OCI-LY1 (cell line): Measurements from ENCODE around the gene C3orf33.

ENCODE experiments used
- H2AFZ ChIP-seq: fragments of 200-600 bp; sonication (generic), shearing (Covaris generic); 2 replicates; pipeline ENCODE4 v1.6.0; 2014; ENCODE audit warnings: antibody characterized with exemption, mild to moderate bottlenecking, low read length
- H3F3A ChIP-seq: fragments of 200-600 bp; sonication (generic), shearing (Covaris generic); 2 replicates; pipeline ENCODE4 v1.6.0; 2014; ENCODE audit warnings: mild to moderate bottlenecking, antibody characterized with exemption, low read length, moderate library complexity; ENCODE audit not compliant: insufficient read depth
- H3K27ac ChIP-seq: fragments of 200-600 bp; sonication (generic); 2 replicates; pipeline ENCODE4 v1.5.1; 2014; ENCODE audit warnings: low read length, mixed run types, mild to moderate bottlenecking, low read depth; ENCODE audit not compliant: poor library complexity, severe bottlenecking
- H3K27me3 ChIP-seq: fragments of 200-600 bp; sonication (generic); 2 replicates; pipeline ENCODE4 v1.6.0; 2014; ENCODE audit warnings: antibody characterized with exemption, mild to moderate bottlenecking, low read length, moderate library complexity; ENCODE audit not compliant: insufficient read depth
- H3K36me3 ChIP-seq: fragments of 200-600 bp; sonication (generic); 2 replicates; pipeline ENCODE4 v1.6.1; 2014; ENCODE audit warnings: mild to moderate bottlenecking, antibody characterized with exemption, low read length, moderate library complexity, mixed read lengths; ENCODE audit not compliant: insufficient read depth
- H3K4me1 ChIP-seq: fragments of 200-600 bp; sonication (generic); 2 replicates; pipeline ENCODE4 v1.5.1; 2014; ENCODE audit warnings: mild to moderate bottlenecking, low read length, moderate library complexity; ENCODE audit not compliant: insufficient read depth, severe bottlenecking
- H3K4me2 ChIP-seq: fragments of 200-600 bp; sonication (generic), shearing (Covaris generic); 2 replicates; pipeline ENCODE4 v1.6.1; 2014; ENCODE audit warnings: low read length
- H3K4me3 ChIP-seq: fragments of 200-600 bp; sonication (generic); 2 replicates; pipeline ENCODE4 v1.5.1; 2014; ENCODE audit warnings: low read length, low read depth, mild to moderate bottlenecking, mixed read lengths; ENCODE audit not compliant: poor library complexity, severe bottlenecking
- H3K79me2 ChIP-seq: fragments of 200-600 bp; shearing (Covaris generic); 2 replicates; pipeline ENCODE4 v1.6.1; 2016; ENCODE audit warnings: mixed run types, low read length, mixed read lengths; ENCODE audit not compliant: insufficient read depth
- H3K9ac ChIP-seq: fragments of 200-600 bp; sonication (generic), shearing (Covaris generic); 2 replicates; pipeline ENCODE4 v1.6.1; 2014; ENCODE audit warnings: mild to moderate bottlenecking, low read length, mixed read lengths
- H3K9me2 ChIP-seq: fragments of 200-600 bp; sonication (generic), shearing (Covaris generic); 2 replicates; pipeline ENCODE4 v1.6.1; 2014; ENCODE audit warnings: low read depth, mild to moderate bottlenecking, low read length, mixed read lengths
- H3K9me3 ChIP-seq: fragments of 200-600 bp; shearing (Covaris generic); 2 replicates; pipeline ENCODE4 v1.6.1; 2014; ENCODE audit warnings: low read length, mixed read lengths
- H4K20me1 ChIP-seq: fragments of 200-600 bp; sonication (generic), shearing (Covaris generic); 2 replicates; pipeline ENCODE4 v1.6.0; 2016; ENCODE audit warnings: mild to moderate bottlenecking, low read length; ENCODE audit not compliant: insufficient read depth
- CTCF ChIP-seq: fragments of 200-600 bp; sonication (generic), shearing (Covaris generic); IDR thresholded peaks from 2 replicates; pipeline ENCODE4 v1.5.1; 2017; ENCODE audit warnings: mild to moderate bottlenecking, antibody characterized with exemption, low read length, moderate library complexity, mixed read lengths
- EZH2 ChIP-seq: fragments of 200-600 bp; sonication (generic), shearing (Covaris generic); IDR thresholded peaks from 2 replicates; pipeline ENCODE4 v1.8.0; 2017; ENCODE audit warnings: borderline replicate concordance, mixed run types, mild to moderate bottlenecking, antibody characterized with exemption, low read length, moderate library complexity, mixed read lengths

The C3orf33 gene

GRCh38 chr3:155743606-155744005, 62.5 kb downstream of the C3orf33 start:
- peak overlapping the region; percentile 72 for H3K4me3 ChIP-seq
- H2AFZ ChIP-seq = peak overlapping the region; percentile 51; the same call in 1 of the 2 replicates
- peaks cover 9% of the 10 kb centered on the region; the same call in 1 of the 2 replicates for H3K27me3 ChIP-seq
- peaks cover 26% of the 10 kb centered on the region for H3K4me1 ChIP-seq
- H3K36me3 ChIP-seq = no peaks in the 10 kb centered on the region
- TF ChIP-seq CTCF (no peak), EZH2 (no peak)
- H4K20me1 ChIP-seq = no peaks in the 10 kb centered on the region
- no peaks in the 10 kb centered on the region for H3K9me3 ChIP-seq
- H3F3A ChIP-seq = no peaks in the 10 kb centered on the region
- H3K4me2 ChIP-seq = peak overlapping the region; percentile 87
- no peak overlapping the region for H3K27ac ChIP-seq
- no peaks in the 10 kb centered on the region for H3K9me2 ChIP-seq
- peak overlapping the region; percentile 63; the same call in 1 of the 2 replicates for H3K9ac ChIP-seq
- H3K79me2 ChIP-seq = no peaks in the 10 kb centered on the region

- Histone ChIP-seq H3K79me2 (no peaks in the 10 kb centered on the region), H3F3A (no peaks in the 10 kb centered on the region), H3K27me3 (peaks cover 6% of the 10 kb centered on the region; the same call in 1 of the 2 replicates), H3K4me2 (no peak overlapping the region), H3K36me3 (no peaks in the 10 kb centered on the region), H3K27ac (no peak overlapping the region), H3K9ac (no peak overlapping the region), H3K9me2 (no peaks in the 10 kb centered on the region), H2AFZ (no peak overlapping the region), H4K20me1 (no peaks in the 10 kb centered on the region), H3K4me3 (no peak overlapping the region), H3K4me1 (peaks cover 26% of the 10 kb centered on the region), H3K9me3 (no peaks in the 10 kb centered on the region)
- TF ChIP-seq EZH2 (no peak), CTCF (no peak)
Measured at GRCh38 chr3:155742349-155742965, 63.6 kb downstream of the C3orf33 start.

- Histone ChIP-seq H3K27ac (no peak overlapping the region), H3K4me1 (peaks cover 26% of the 10 kb centered on the region), H3K36me3 (no peaks in the 10 kb centered on the region)
Measured at GRCh38 chr3:155741603-155742002, 64.5 kb downstream of the C3orf33 start.

More at GRCh38 chr3:155741603-155742002, 64.5 kb downstream of the C3orf33 start:
- Histone ChIP-seq H2AFZ (no peak overlapping the region), H3K27me3 (peaks cover 6% of the 10 kb centered on the region; the same call in 1 of the 2 replicates), H3F3A (no peaks in the 10 kb centered on the region), H3K9ac (no peak overlapping the region), H3K9me2 (no peaks in the 10 kb centered on the region), H3K79me2 (no peaks in the 10 kb centered on the region), H3K4me3 (no peak overlapping the region), H3K9me3 (no peaks in the 10 kb centered on the region), H3K4me2 (no peak overlapping the region), H4K20me1 (no peaks in the 10 kb centered on the region)
- TF ChIP-seq CTCF (no peak), EZH2 (no peak)
